Ascending aorta (tissue), 2 donors: ENCODE data around the gene CLDN24. TPM values are rescaled to one million over a fixed set of nuclear protein-coding genes. Genes with fewer than 3 reads are reported as not detected.

Source experiments
- DNase-seq, 2 donors: peaks; one replicate each; pipeline ENCODE4 v3.0.0-alpha.2; 2019; ENCODE audit warnings: low spot score in 2 of 2
- H3K27ac ChIP-seq, 2 donors: fragments of 200-600 bp; sonication (generic); one replicate each; pipeline ENCODE4 v1.5.1; 2016 to 2017; ENCODE audit warnings: mild to moderate bottlenecking in 1 of 2
- H3K27me3 ChIP-seq: fragments of 200-600 bp; sonication (generic); one replicate; pipeline ENCODE4 v1.5.1; 2017
- H3K36me3 ChIP-seq, 2 donors: fragments of 200-600 bp; sonication (generic); one replicate each; pipeline ENCODE4 v1.5.1; 2016
- H3K4me1 ChIP-seq, 2 donors: fragments of 200-600 bp; sonication (generic); one replicate each; pipeline ENCODE4 v1.5.1; 2016 to 2017; ENCODE audit warnings: mild to moderate bottlenecking in 1 of 2
- H3K4me3 ChIP-seq, 2 donors: fragments of 200-600 bp; sonication (generic); one replicate each; pipeline ENCODE4 v1.5.1; 2016 to 2017; ENCODE audit warnings: mild to moderate bottlenecking in 1 of 2
- H3K9me3 ChIP-seq, 2 donors: fragments of 200-600 bp; sonication (generic); one replicate each; pipeline ENCODE4 v1.5.1; 2016
- intact Hi-C: fragments of 100-400 bp; cut with DNase I; formaldehyde crosslinking; loops from one replicate; pipeline ENCODE4 v1.15.1; 2023
- total RNA-seq: library from RNA; depleted of rRNA; stranded (reverse); fragments of >200 nt; gene quantifications from one replicate; pipeline ENCODE4 v1.1.0, GENCODE V29; 2016
- TF ChIP-seq, protein P1 (sequence below), 3 experiments: fragments of 200-600 bp in 2 of 3; fragments of 450-650 bp in 1 of 3; sonication (generic) in 2 of 3; IDR thresholded peaks; one replicate each; pipeline ENCODE4 v1.5.1; 2016 to 2019; ENCODE audit warnings: antibody characterized with exemption in 3 of 3, mild to moderate bottlenecking in 1 of 3, moderate library complexity in 1 of 3

Gene CLDN24
- total RNA-seq, 1 donor from 2014 or later, result not detected

DNA sequence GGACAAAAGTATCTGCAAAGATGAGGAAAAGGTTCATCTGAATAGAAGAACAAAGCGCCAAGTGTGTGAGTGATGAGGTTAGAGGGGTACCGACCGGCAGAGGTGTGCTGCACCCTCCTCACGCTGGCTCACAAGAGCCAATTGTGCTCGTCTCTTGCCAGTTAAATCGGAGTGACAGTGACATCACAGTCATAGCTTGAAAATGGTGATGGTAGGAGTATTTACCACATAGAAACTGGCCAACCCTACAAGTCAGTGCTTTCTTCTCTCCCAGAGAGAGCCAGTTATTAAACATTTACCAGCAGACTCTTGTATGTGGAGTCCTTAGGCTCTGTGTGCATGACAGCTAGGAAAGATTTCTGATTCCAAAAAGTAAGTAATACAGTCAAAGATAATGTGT, 34.5 kb downstream of the CLDN24 start:
- intact Hi-C loops, result no loop called here
- H3K4me1 ChIP-seq, result no peaks in the 10 kb centered on the region
- no peak for DNase-seq

GRCh38 chr4:183287309-183287659, 34.9 kb downstream of the CLDN24 start:
- no peak for DNase-seq
- no peaks in the 10 kb centered on the region for H3K27me3 ChIP-seq
- no peaks in the 10 kb centered on the region for H3K9me3 ChIP-seq
- intact Hi-C loops, result no loop called here
- peaks cover 50 to 76% of the 10 kb centered on the region in 2 donors for H3K36me3 ChIP-seq
- no peak overlapping the region for H3K4me3 ChIP-seq
- H3K27ac ChIP-seq, result no peak overlapping the region
- TF ChIP-seq, protein P1, sequence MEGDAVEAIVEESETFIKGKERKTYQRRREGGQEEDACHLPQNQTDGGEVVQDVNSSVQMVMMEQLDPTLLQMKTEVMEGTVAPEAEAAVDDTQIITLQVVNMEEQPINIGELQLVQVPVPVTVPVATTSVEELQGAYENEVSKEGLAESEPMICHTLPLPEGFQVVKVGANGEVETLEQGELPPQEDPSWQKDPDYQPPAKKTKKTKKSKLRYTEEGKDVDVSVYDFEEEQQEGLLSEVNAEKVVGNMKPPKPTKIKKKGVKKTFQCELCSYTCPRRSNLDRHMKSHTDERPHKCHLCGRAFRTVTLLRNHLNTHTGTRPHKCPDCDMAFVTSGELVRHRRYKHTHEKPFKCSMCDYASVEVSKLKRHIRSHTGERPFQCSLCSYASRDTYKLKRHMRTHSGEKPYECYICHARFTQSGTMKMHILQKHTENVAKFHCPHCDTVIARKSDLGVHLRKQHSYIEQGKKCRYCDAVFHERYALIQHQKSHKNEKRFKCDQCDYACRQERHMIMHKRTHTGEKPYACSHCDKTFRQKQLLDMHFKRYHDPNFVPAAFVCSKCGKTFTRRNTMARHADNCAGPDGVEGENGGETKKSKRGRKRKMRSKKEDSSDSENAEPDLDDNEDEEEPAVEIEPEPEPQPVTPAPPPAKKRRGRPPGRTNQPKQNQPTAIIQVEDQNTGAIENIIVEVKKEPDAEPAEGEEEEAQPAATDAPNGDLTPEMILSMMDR (IDR thresholded peaks at IDR 0.05), result no peak
- H3K4me1 ChIP-seq, result no peaks in the 10 kb centered on the region

More for the DNA sequence above, 34.5 kb downstream of the CLDN24 start:
- TF ChIP-seq, protein P1 (IDR thresholded peaks at IDR 0.05), result no peak
- Histone ChIP-seq H3K36me3 (peaks cover 46 to 74% of the 10 kb centered on the region in 2 donors), H3K9me3 (no peaks in the 10 kb centered on the region), H3K4me3 (no peak overlapping the region), H3K27me3 (no peaks in the 10 kb centered on the region), H3K27ac (no peak overlapping the region)

- no peaks in the 10 kb centered on the region for H3K27me3 ChIP-seq
- peaks cover 51 to 80% of the 10 kb centered on the region in 2 donors for H3K36me3 ChIP-seq
- no peak overlapping the region for H3K4me3 ChIP-seq
- DNase-seq, result no peak
- no peak overlapping the region for H3K27ac ChIP-seq
- H3K4me1 ChIP-seq, result no peaks in the 10 kb centered on the region
- intact Hi-C loops, result no loop called here
- no peaks in the 10 kb centered on the region for H3K9me3 ChIP-seq
- TF ChIP-seq, protein P1 (IDR thresholded peaks at IDR 0.05), result no peak
Observed at GRCh38 chr4:183286590-183287308, 35.5 kb downstream of the CLDN24 start.

DNA sequence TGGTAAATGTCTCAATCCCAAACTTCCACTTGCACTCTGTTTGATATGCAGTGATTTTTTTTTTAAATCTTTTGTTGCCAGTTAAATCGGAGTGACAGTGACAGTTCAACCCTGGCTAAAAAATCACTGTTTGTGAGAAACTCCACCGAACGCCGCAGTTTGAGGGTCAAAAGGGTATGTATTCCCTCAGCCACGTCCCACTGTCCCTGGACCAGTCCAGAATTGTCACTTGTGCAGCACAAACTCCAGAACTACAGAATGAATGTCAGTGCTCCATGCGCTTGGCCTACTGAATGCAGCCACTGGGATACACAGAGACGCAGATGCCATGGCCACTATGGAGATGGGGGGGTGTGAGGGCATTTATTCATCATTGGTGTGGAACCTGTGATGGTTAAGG, 36.3 kb downstream of the CLDN24 start:
- H3K36me3 ChIP-seq, result peaks cover 52 to 81% of the 10 kb centered on the region in 2 donors
- intact Hi-C loops, result no loop called here
- DNase-seq, result no peak
- no peak overlapping the region for H3K27ac ChIP-seq
- H3K9me3 ChIP-seq, result no peaks in the 10 kb centered on the region
- H3K4me3 ChIP-seq, result no peak overlapping the region
- H3K27me3 ChIP-seq, result no peaks in the 10 kb centered on the region
- TF ChIP-seq, protein P1 (IDR thresholded peaks at IDR 0.05), result no peak
- no peaks in the 10 kb centered on the region for H3K4me1 ChIP-seq

DNA sequence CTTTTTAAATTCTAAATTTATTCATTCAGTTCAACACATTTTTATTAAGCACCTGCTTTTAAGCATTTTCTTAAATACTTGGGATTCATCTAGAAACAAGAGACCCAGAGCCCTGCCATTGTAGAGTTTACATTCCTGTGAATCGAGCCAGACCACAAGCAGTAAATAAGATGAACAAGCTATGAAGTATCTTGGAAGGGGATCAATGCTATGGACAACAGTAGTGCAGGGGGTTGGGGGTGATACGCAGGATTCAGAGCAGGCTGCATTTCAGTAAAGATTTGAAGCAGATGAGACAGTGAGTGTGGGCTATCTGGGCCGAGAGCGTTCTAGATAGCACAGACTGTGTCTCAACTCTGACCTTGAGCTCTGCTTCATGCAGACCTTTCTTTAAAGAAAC, 37.3 kb downstream of the CLDN24 start:
- intact Hi-C loops, result no loop called here
- no peaks in the 10 kb centered on the region for H3K27me3 ChIP-seq
- H3K9me3 ChIP-seq, result no peaks in the 10 kb centered on the region
- peaks cover 52 to 78% of the 10 kb centered on the region in 2 donors for H3K36me3 ChIP-seq
- DNase-seq, result no peak
- no peak overlapping the region for H3K27ac ChIP-seq
- TF ChIP-seq, protein P1 (IDR thresholded peaks at IDR 0.05), result no peak
- H3K4me1 ChIP-seq, result no peaks in the 10 kb centered on the region
- H3K4me3 ChIP-seq, result no peak overlapping the region
